Endothelial cell of umbilical vein (primary cell): ENCODE results near the gene ITGB3. TPM values are rescaled to one million over a fixed set of nuclear protein-coding genes. Genes with fewer than 3 reads are reported as not detected.

Experiments used
- BruUV-seq: library from RNA; stranded (reverse); fragments of 400-500 nt; replicated peaks from 2 replicates; lab custom pipeline; 2021; lab: Mats Ljungman, UMichigan
- CTCF ChIA-PET: fragments of 300-600, 350-600 bp; sonication (Branson Sonifier 250); formaldehyde crosslinking; loops from one replicate; lab custom pipeline; 2021; ENCODE audit warnings: antibody characterized with exemption, inconsistent platforms; lab: Charles Lee
- POLR2A ChIA-PET: fragments of 300-600, 350-600 bp; sonication (Branson Sonifier 250); formaldehyde crosslinking; loops from one replicate; lab custom pipeline; 2021; ENCODE audit warnings: antibody characterized with exemption, inconsistent platforms; lab: Charles Lee
- DNase-seq: peaks from one replicate; pipeline ENCODE4 v3.0.0-alpha.2; 2011; ENCODE audit warnings: low read depth, low spot score
- FAIRE-seq: peaks from 2 replicates; lab custom pipeline; 2011; peaks lifted over from hg19 to GRCh38; lab: Jason Lieb, UNC
- H2AFZ ChIP-seq: 2 replicates; pipeline ENCODE4 v1.6.0; 2012; ENCODE audit warnings: low read depth, low read length, control low read depth, inconsistent platforms
- H3K27ac ChIP-seq: 2 replicates; pipeline ENCODE4 v1.5.1; 2011; ENCODE audit warnings: low read depth, mild to moderate bottlenecking, control low read depth, low read length, moderate library complexity; ENCODE audit not compliant: insufficient read depth
- H3K27me3 ChIP-seq, 2 experiments: 2 replicates each; pipeline versions ENCODE4 v1.6.0 to v1.6.1; 2011; ENCODE audit warnings: low read length in 2 of 2, mixed read lengths in 1 of 2; ENCODE audit not compliant: control insufficient read depth in 2 of 2, insufficient read depth in 2 of 2
- H3K36me3 ChIP-seq, 2 experiments: 2 replicates in 1 of 2; 3 replicates in 1 of 2; pipeline ENCODE4 v1.5.1; 2011; ENCODE audit warnings: low read length in 2 of 2, mild to moderate bottlenecking in 1 of 2, moderate library complexity in 1 of 2; ENCODE audit not compliant: control insufficient read depth in 2 of 2, insufficient read depth in 2 of 2; ENCODE audit errors: extremely low read depth in 1 of 2
- H3K4me1 ChIP-seq: 3 replicates; pipeline ENCODE4 v1.5.1; 2011; ENCODE audit warnings: mild to moderate bottlenecking, low read length; ENCODE audit not compliant: control insufficient read depth, insufficient read depth; ENCODE audit errors: extremely low read depth
- H3K4me2 ChIP-seq: 2 replicates; pipeline ENCODE4 v1.6.1; 2011; ENCODE audit warnings: low read length, control low read depth, mixed read lengths; ENCODE audit not compliant: insufficient read depth
- H3K4me3 ChIP-seq, 3 experiments: fragments of 200-600 bp in 1 of 3; sonication (generic), shearing (Covaris generic) in 1 of 3; replicated peaks in 1 of 3; 2 replicates each; pipeline ENCODE4 v1.5.1; 2011 to 2016; ENCODE audit warnings: control low read depth in 3 of 3, low read length in 3 of 3, mild to moderate bottlenecking in 2 of 3, inconsistent platforms in 1 of 3, low read depth in 1 of 3, moderate library complexity in 1 of 3; ENCODE audit not compliant: insufficient read depth in 1 of 3
- H3K79me2 ChIP-seq: 2 replicates; pipeline ENCODE4 v1.6.0; 2012; ENCODE audit warnings: low read length, inconsistent platforms; ENCODE audit not compliant: control insufficient read depth, insufficient read depth
- H3K9ac ChIP-seq: replicated peaks from 2 replicates; pipeline ENCODE3; 2011; ENCODE audit warnings: low read length, control low read depth; ENCODE audit not compliant: insufficient read depth; ENCODE audit errors: extremely low read depth
- H3K9me1 ChIP-seq: replicated peaks from 3 replicates; pipeline ENCODE4 v1.6.0; 2011; ENCODE audit warnings: mild to moderate bottlenecking, low read length; ENCODE audit not compliant: control insufficient read depth, insufficient read depth; ENCODE audit errors: extremely low read depth
- H3K9me3 ChIP-seq: replicated peaks from 2 replicates; pipeline ENCODE4 v1.5.1; 2012; ENCODE audit warnings: low read length, inconsistent platforms; ENCODE audit not compliant: control insufficient read depth, insufficient read depth
- H4K20me1 ChIP-seq: replicated peaks from 2 replicates; pipeline ENCODE3; 2011; ENCODE audit warnings: mild to moderate bottlenecking, low read length; ENCODE audit not compliant: control insufficient read depth, insufficient read depth; ENCODE audit errors: extremely low read depth
- CTCF ChIP-seq, 2 donors: IDR thresholded peaks; 1 replicate in 1 of 2; 2 replicates in 1 of 2; pipeline ENCODE4 v1.5.1; 2011; ENCODE audit warnings: low read length in 2 of 2, mild to moderate bottlenecking in 2 of 2, moderate library complexity in 2 of 2, control low read depth in 1 of 2, inconsistent platforms in 1 of 2, low read depth in 1 of 2; ENCODE audit not compliant: insufficient read depth in 1 of 2; ENCODE audit errors: extremely low read depth in 1 of 2
- EZH2 ChIP-seq: IDR thresholded peaks from 2 replicates; pipeline ENCODE4 v1.6.1; 2012; ENCODE audit warnings: borderline replicate concordance, low read depth, mild to moderate bottlenecking, moderate library complexity, low read length, inconsistent platforms; ENCODE audit not compliant: severe bottlenecking
- FOS ChIP-seq: IDR thresholded peaks from 2 replicates; pipeline ENCODE4 v1.6.1; 2011; ENCODE audit warnings: mild to moderate bottlenecking, low read length, moderate library complexity, borderline replicate concordance; ENCODE audit not compliant: insufficient read depth
- GATA2 ChIP-seq: IDR thresholded peaks from 2 replicates; pipeline ENCODE4 v1.7.0; 2011; ENCODE audit warnings: low read depth, mild to moderate bottlenecking, moderate library complexity, mixed read lengths, low read length; ENCODE audit not compliant: insufficient read length, insufficient read depth
- JUN ChIP-seq: IDR thresholded peaks from 2 replicates; pipeline ENCODE4 v1.6.1; 2011; ENCODE audit warnings: borderline replicate concordance, low read depth; ENCODE audit not compliant: insufficient read length, insufficient read depth
- MYC ChIP-seq: IDR thresholded peaks from one replicate; pipeline ENCODE4 v1.6.1; 2011; ENCODE audit warnings: mild to moderate bottlenecking, low read depth, low read length
- POLR2A ChIP-seq: IDR thresholded peaks from 2 replicates; pipeline ENCODE4 v1.6.1; 2012; ENCODE audit warnings: low read depth, mild to moderate bottlenecking, control low read depth, low read length
- POLR2AphosphoS5 ChIP-seq: IDR thresholded peaks from 2 replicates; pipeline ENCODE4 v1.6.1; 2012; ENCODE audit warnings: low read depth, mild to moderate bottlenecking, control low read depth, low read length, moderate library complexity; ENCODE audit not compliant: insufficient read depth
- dilution Hi-C: fragments of 300-500 bp; cut with MboI; formaldehyde crosslinking; loops from one replicate; pipeline ENCODE4 v1.15.0; 2019; ENCODE audit warnings: low sequenced_read_pairs; ENCODE audit not compliant: extremely low pct_ligation_motif_present
- intact Hi-C: fragments of 100-400 bp; cut with micrococcal nuclease; formaldehyde crosslinking; loops from one replicate; pipeline ENCODE4 v1.10.0; 2022
- polyA plus RNA-seq, 4 experiments: library from polyadenylated mRNA; depleted of rRNA in 3 of 4; stranded (reverse) in 3 of 4; unstranded in 1 of 4; fragments of >200 nt; gene quantifications; 2 replicates each; pipeline versions ENCODE4 v1.2.1 to v1.2.3, GENCODE V29; 2011 to 2012; ENCODE audit warnings: missing spikeins in 1 of 4
- small RNA-seq: library from RNA; depleted of rRNA; stranded (forward); fragments of <200 nt; gene quantifications from one replicate; pipeline ENCODE3, GENCODE V24; 2012; ENCODE audit warnings: low replicate concordance, low read depth; ENCODE audit not compliant: insufficient read depth, insufficient read length
- total RNA-seq: library from RNA; stranded (reverse); gene quantifications from 2 replicates; pipeline ENCODE4 v1.2.3, GENCODE V29; 2021
- TF ChIP-seq, protein P1 (sequence below): IDR thresholded peaks from 2 replicates; pipeline ENCODE4 v1.6.1; 2011; ENCODE audit not compliant: insufficient read depth, insufficient read length

The ITGB3 gene
- total and polyA plus RNA-seq, 2 donors (not counting 3 experiments of a cell fraction or from before 2014, with no cell fraction given), result 55.8 to 60.0 TPM

DNA sequence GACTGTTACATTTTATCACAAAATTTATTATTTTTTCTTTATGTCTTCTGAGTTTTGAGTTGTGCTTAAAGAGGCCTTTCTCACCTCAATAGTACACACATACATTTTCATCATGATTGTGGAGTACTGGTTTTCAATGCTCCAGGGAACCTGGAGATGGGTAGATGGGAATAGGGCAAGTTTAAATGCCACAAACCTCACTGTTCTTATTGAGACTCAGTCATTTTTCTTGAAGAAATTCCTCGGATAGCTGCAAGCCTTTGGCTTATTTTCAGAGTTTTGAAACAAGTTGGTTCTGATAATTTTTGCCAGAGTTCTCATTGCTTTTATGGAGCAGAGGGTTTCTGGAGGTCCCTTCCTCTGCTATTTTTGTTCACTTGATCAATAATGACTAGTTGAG, 105.0 kb downstream of the ITGB3 start:
- Histone ChIP-seq H3K9me3 (no peaks in the 10 kb centered on the region), H3K4me2 (no peak overlapping the region), H3K36me3 (no peaks in the 10 kb centered on the region), H3K79me2 (no peaks in the 10 kb centered on the region), H3K27ac (no peak overlapping the region), H3K9me1 (no peaks in the 10 kb centered on the region), H3K9ac (no peak overlapping the region), H3K4me3 (no peak overlapping the region), H3K4me1 (no peaks in the 10 kb centered on the region), H3K27me3 (no peaks in the 10 kb centered on the region), H4K20me1 (no peaks in the 10 kb centered on the region), H2AFZ (no peak overlapping the region)
- ChIA-PET POLR2A (no interaction called here), CTCF (no interaction called here)
- intact Hi-C loops (no loop called here), dilution Hi-C loops (no loop called here)
- TF ChIP-seq EZH2 (no peak), FOS (no peak), JUN (no peak), POLR2A (no peak), POLR2AphosphoS5 (no peak), CTCF (IDR thresholded peaks at IDR 0.05; ENCODE audit: extremely low read depth in 1 of 2, insufficient read depth in 1 of 2, low read depth in 1 of 2, low read length in 2 of 2) (no peak), MYC (no peak), GATA2 (no peak)
- TF ChIP-seq, protein P1, sequence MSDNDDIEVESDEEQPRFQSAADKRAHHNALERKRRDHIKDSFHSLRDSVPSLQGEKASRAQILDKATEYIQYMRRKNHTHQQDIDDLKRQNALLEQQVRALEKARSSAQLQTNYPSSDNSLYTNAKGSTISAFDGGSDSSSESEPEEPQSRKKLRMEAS, result no peak
- BruUV-seq, result no TSS peak
- no peak for DNase-seq
- FAIRE-seq, result no peak

Small RNA genes lying within 50 kb of the gene (small RNA-seq; reads per million reads assigned to genes)
- gene RNU7-186P, result not detected

Other genes starting within 250 kb of the ITGB3 start
- gene CDC27, start 64.5 kb upstream of the ITGB3 start, total RNA-seq, result 172 and 179 TPM in 2 replicates
- gene CDC27, start 64.5 kb upstream of the ITGB3 start, polyA plus RNA-seq, result 76.1 and 77.2 TPM in 2 replicates
- gene MYL4, start 44.5 kb upstream of the ITGB3 start, total RNA-seq, result 1.9 and 2.0 TPM in 2 replicates
- gene MYL4, start 44.5 kb upstream of the ITGB3 start, polyA plus RNA-seq, result 1.5 and 2.1 TPM in 2 replicates
- gene EFCAB13, start 70.1 kb downstream of the ITGB3 start, total RNA-seq, result 8.3 and 12.9 TPM in 2 replicates
- gene EFCAB13, start 70.1 kb downstream of the ITGB3 start, polyA plus RNA-seq, result 0.59 and 0.86 TPM in 2 replicates